Right lung (tissue), 5 donors: ENCODE results near the gene ADAMTS2. TPM values are rescaled to one million over a fixed set of nuclear protein-coding genes. Genes with fewer than 3 reads are reported as not detected.
"Not testable (repeated sequence)": the region's sequence is repeated elsewhere in the genome, so short reads cannot be mapped to it uniquely, and the experiment has no call there.

Experiments used
- DNase-seq, 2 donors: peaks; one replicate each; pipeline ENCODE4 v3.0.0-alpha.2; 2013
- polyA plus RNA-seq, 5 donors: library from polyadenylated mRNA; unstranded; fragments of 120-200 nt; gene quantifications; one replicate each; pipeline versions ENCODE4 v1.2.1 to v1.2.3, GENCODE V29; 2013; ENCODE audit warnings: inconsistent platforms in 1 of 5, low replicate concordance in 1 of 5; ENCODE audit not compliant: insufficient read length in 5 of 5, insufficient read depth in 1 of 5

Gene ADAMTS2
- polyA plus RNA-seq, 5 donors, result 27.7 to 44.9 (median 31.5) TPM

DNA sequence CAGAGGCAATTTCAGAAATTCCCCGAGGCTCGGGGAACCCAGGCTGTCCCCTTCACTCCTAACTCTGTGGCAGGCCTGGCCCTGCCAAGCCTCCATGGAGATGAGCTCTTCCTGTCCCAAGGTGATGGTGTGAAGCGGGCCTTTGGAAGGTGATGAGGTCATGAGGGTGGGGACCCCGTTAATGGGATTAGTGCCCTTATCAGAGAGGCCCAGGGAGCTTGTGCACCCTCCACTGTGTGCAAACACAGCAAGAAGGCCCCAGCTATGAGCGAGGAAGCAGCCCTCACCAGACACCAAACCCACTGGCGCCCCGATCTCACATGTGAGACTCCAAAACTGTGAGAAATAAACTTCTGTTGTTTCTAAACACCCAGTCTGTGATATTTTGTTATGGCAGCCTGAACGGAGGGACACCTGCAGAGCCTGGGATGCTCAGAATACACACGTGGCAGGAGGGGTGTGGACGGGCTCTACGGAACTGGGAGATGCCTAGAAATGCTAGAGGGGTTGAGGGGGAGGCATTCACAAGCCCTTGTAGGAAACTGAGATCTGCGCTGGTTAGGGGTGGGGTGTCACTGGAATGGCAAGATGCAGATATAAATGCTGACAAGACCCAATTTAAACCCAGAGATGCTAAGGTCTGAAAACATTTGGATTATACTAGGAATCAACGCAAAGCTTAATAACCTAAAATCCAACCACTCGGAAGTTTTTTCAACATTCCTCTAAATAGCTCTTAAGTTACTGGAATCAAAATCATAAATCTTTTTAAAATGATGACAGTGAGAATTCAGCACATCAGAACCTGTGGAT, 46.9 kb downstream of the ADAMTS2 start:
- DNase-seq, result no peak

GRCh38 chr5:179297486-179298180, 47.6 kb downstream of the ADAMTS2 start:
- no peak for DNase-seq

DNA sequence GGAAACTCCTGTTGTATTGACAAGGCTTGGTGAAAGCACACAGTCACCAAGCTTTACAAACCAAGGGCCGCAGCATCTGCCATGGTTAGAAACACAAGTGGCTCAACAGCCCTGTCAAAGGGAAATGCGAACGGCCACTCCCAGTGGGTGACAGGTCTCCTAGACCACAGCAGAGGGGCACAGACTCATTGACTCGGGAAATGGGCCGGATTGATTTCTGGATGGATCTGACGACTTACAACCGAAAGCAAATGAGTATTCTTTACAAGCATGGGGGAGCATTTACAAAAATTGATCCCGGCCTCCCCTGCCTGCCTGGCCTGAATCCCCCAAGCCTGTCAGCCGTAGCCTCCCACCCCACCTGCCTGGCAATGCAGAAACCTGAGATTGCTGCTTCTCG, 48.2 kb downstream of the ADAMTS2 start:
- DNase-seq, result no peak

GRCh38 chr5:179296150-179296821, 49.0 kb downstream of the ADAMTS2 start:
- DNase-seq, result no peak

DNA sequence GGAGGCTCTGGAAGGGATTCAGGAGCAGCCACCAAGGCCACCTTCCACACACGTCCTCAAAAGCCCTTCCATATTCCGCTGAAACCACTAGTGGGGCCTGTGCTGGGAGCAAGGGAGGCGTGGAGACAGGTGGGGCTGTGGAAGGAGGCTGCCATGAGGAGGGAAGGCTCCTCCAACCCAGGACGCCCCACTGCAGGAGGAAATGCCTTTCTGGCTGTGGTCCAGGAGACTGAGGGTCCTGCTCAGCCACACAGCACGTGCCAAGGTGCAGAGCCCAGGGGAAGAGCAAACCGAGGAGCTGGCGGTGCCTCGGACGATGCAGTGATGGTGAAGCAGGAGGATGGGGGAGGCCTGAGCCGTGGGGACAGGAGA, 49.5 kb downstream of the ADAMTS2 start:
- DNase-seq, result no peak

GRCh38 chr5:179294891-179295777, 50.1 kb downstream of the ADAMTS2 start:
- no peak for DNase-seq

- DNase-seq, result no peak
Observed at GRCh38 chr5:179294131-179294780, 51.0 kb downstream of the ADAMTS2 start.

DNA sequence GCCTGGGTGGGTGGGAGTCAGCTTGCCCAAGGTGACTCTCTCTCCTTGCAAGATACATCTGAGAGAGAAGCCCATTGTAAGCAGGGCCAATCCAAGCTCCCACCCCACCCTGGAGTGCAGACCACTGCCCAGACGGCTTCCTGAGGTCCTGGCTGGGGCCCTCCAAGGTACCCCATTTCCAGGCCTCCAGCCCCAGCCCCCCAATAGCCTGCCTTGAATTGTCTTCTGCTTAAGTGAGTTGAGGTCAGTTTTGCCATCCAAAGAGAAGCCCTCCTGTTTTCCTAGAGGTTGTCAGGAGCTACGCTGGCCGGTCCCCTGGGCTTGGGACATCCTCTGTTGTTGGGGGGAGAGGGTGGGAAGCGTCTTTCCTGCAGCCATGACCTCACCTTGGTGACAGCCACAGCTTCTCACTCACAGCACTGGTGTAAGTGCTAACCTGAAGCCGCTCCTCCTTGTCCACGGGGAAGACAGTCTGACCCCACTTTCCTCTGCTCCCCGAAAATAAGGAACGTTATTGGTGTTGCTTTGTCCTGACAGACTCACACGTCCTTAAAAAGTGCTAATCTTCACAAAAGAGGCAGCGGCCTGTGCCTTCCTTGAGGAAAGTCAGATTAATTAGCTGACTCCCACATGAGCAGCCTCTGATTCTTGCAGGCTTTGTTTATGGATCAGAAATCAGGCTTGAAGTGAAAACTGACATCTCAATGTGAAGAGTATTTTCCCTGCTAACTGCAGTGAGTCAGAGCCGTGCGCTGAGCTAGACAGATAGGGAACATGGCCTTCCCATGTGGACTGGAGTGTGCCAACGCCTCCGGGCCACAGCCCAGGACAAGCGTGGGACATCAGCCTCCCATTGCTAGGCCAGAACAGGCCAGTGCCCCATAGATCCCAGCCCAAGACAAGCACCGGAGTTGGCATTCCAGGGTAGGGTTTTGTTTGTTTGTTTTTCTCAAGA, 52.3 kb downstream of the ADAMTS2 start:
- DNase-seq, result no peak

GRCh38 chr5:179292202-179292601, 53.1 kb downstream of the ADAMTS2 start:
- no peak for DNase-seq

GRCh38 chr5:179290681-179291540, 54.4 kb downstream of the ADAMTS2 start:
- DNase-seq, result no peak

- no peak for DNase-seq
Observed at GRCh38 chr5:179289756-179290385, 55.4 kb downstream of the ADAMTS2 start.

DNA sequence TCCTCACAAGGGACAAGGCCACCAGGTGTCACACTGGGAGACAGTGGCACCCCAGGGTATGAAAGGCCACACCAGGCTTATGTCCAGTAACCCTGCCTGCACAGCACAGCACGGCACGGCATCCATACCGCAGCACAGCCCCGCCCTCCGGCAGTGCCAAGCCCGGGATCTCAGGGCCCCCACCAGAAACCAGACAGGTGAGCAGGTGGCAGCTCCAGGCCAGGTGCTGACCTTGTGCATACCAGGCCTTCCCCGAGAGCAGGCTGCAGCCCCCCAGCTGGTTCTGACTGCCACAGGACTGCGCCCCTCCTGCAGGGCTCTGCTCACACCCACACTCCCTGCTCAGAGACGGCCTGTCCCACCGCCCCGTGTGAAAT, 56.5 kb downstream of the ADAMTS2 start:
- DNase-seq, result no peak

DNA sequence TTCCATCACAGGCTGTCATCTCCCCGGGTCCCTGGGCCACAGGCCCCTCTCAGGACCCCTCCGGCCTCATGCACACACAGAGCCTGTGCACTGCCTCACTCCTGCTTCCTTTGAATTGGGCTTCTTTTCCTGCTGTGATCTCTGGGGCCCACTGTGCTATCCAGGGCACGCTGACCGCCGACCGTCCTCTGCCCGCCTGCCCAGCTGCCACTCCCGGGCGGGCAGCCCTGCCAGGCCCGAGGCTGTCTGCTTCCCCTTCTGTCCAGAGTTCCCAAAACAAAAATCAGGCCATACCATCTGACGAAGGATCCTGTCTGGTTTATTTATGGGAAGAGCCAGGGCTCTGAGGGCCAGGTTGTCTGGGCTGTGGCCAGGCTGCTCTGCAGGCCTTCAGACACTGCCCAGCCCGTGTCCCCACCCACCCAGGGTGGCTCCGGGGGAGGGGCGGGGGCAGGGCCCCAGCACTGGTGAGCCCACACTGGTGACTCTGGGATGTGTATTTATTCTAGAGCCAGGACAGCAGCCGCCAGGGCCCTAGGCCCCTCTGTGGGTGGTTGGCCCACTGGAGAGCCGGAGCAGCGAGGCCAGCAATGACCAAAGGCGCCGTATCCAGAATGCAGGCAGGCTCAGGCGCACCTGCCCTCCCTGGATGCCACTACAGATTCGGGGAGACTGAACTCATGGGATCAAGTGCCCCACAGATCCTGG, 57.0 kb downstream of the ADAMTS2 start:
- no peak for DNase-seq

DNA sequence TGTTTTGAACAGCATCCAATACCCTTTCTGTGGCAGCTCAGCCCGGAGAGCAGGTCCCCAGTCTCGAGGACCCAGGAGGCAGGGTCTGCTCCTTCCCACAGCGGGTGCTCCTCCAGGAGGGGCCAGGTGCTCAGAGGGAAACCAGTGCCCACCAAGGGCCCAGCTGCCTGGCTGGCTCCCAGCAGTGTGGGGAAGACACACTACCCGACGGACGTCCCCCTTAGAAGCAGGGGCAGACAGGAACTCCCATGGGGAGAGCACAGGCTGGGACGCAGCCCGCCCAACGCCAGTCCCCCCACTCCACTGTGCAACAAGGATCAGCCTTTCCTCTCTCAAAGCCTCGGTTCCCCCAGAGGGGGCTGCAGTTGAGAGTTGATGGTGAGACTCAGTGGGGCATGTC, 57.6 kb downstream of the ADAMTS2 start:
- no peak for DNase-seq

GRCh38 chr5:179287071-179287470, 58.2 kb downstream of the ADAMTS2 start:
- DNase-seq, result no peak

GRCh38 chr5:179285776-179286162, 59.5 kb downstream of the ADAMTS2 start:
- DNase-seq, result not testable (repeated sequence)

- no peak for DNase-seq
Observed at GRCh38 chr5:179284751-179285631, 60.3 kb downstream of the ADAMTS2 start.
